Measurements from ENCODE around the gene SERPINE1. TPM values are rescaled to one million over a fixed set of nuclear protein-coding genes. Genes with fewer than 3 reads are reported as not detected.

SERPINE1 gene
- total RNA-seq, 2 donors from 2014 or later = 2.4 to 41.6 TPM

GRCh38 chr7:101165075-101165957 lies 38.4 kb downstream of the SERPINE1 start, which contains the start of gene VGF:
Gene VGF (minus strand): TSS chr7:101165569. CDS start chr7:101164843, 726 bp downstream.
- peak; percentile 89 to 95 for ATAC-seq
- intact Hi-C loops (cut with DNase I) = no loop called here
- DNase-seq = peak; percentile 96

- intact Hi-C loops (cut with DNase I) = no loop called here
- DNase-seq (no peak), ATAC-seq (no peak)
These were observed 39.2 kb downstream of the SERPINE1 start for GRCh38 chr7:101165958-101166647.

DNA sequence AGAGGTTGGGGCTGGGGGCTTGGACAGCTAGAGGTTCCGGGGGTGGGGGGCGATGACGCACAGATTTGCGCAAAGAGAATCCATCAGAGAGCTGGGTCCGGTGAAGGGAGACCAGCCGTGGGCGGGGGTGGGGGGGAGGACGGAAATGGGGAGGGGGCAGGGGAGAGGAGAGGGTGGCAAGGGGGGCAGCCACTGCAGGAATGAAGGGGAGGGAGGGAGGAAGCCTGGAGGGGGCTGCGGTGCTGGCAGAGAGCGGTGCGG lies 39.7 kb downstream of the SERPINE1 start:
- no peak for DNase-seq
- ATAC-seq = no peak
- intact Hi-C loops (cut with DNase I) = no loop called here

GRCh38 chr7:101166909-101167644 lies 40.2 kb downstream of the SERPINE1 start:
- intact Hi-C loops (cut with DNase I) = no loop called here
- ATAC-seq (no peak), DNase-seq (no peak)

GRCh38 chr7:101167645-101168411 lies 40.9 kb downstream of the SERPINE1 start:
- no peak for ATAC-seq
- intact Hi-C loops (cut with DNase I) = no loop called here
- no peak for DNase-seq

- no peak for DNase-seq
- intact Hi-C loops (cut with DNase I) = no loop called here
- no peak for ATAC-seq
These were observed 41.6 kb downstream of the SERPINE1 start for GRCh38 chr7:101168412-101169049.

DNA sequence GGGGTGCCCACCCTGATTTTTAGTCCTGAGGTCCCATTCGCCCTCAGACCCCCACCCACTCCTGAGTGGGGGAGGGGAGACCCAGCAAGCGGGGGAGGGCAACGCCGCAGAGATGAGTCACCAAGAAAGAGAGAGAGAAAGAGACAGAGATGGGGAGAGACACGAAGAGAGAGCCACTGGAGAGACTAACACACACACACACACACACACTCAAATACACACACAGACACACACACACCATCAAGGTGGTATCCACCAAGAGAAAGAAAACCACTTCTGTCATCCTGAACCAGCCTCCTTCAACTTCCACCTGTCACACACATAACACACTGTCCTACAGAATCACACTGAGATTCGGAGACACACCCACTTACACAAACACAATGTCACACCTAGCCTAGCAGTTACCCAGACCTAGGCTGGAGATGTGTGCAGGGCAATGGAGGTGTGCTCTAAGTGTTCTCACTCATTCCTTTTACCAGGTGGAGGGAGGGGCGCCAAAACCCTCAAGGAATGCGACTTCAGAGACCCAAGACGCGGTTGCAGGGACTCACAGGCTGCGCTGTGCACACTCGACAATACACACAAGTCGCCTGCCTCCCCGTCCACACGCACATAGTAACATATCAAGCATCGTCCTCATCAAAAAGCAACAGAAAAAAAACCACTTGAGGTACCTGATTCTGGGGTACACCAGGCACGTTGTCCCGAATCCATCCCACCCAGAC lies 42.4 kb downstream of the SERPINE1 start:
- DNase-seq = no peak
- intact Hi-C loops (cut with DNase I) = no loop called here

DNA sequence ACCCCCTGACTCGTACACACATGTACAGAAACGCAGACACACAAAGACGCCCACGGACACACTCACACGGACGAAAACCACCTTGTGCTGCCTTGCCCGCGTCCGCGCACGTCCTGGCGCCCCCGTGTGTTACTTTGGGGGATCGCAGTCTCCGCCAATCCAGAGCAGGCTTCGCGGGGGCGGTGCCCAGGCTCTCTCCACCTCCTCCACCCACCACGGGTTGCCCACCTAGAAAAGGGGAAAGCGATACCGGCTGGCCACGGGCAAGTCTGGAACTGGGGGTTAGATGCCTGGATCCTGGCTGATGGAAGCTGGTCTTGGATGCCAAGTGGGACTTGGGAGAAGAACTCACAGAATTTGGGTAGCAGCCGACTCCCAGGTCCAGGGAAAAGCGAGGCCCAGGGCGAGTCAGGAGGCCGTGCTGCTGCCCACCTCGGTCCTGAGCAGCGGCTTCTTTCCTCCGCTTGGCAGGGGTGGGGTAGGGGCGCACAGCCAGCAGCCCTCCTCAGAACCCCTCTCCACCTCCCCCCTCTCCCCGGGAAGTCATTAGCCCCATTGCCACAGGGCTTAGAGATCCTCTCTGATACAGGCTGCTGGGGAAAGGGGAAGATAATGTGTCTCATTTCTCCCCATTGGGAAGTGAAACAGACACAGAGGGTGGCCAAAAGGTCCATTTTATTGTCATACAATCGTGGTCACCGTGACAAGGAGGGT lies 43.1 kb downstream of the SERPINE1 start:
- intact Hi-C loops (cut with DNase I) = loop anchor here in 1 of 2 donors (10.0 kb wide), 1 partner anchor 275 kb away; the partner anchor contains the start of gene ACHE

More for the DNA sequence above, 42.4 kb downstream of the SERPINE1 start:
- no peak for ATAC-seq

DNA sequence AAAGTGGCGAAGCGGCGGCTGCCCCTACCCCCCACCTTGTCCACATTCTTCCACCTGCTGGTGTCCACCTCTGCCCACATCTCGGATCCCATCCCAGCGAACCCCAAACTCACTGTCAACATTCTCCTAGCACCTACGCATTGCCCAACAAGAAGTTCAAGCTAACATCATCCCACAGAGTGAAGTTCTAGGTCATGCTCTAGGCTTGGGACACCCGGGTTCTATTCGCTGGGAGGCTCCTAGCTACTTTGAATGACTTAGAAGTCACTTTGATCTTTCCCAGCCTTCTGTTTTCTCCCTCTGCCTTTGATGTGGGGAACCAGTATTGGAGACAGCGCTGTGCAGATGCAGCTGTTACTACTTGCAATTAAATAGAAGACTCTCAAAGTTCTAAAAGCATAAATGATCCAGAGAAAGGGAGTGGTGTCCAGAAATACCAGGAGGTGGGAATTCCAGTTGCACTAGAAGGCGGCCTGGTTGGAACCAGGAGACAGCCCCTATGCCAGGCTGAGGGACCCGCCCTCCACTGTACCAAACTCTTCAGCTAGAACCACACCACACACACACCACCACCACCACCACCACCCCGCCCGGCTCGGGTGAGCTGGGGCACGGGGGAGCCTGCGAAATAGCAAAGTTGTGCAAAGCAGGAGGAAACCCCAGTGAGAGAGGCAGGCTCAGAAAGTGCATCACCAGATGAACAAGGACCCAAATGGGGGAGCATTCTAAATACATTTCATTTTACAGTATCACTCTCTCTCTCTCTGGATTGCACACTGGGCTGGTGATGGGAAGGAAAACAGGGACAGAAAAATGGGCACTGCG lies 43.9 kb downstream of the SERPINE1 start:
- ATAC-seq (no peak), DNase-seq (no peak)
- intact Hi-C loops (cut with DNase I) = loop anchor here in 1 of 2 donors (10.0 kb wide), 1 partner anchor 276 kb away; the partner anchor contains the start of gene ACHE

More for the DNA sequence above, 43.1 kb downstream of the SERPINE1 start:
- DNase-seq = peak; percentile 80
- peak; percentile 38 to 41 for ATAC-seq

DNA sequence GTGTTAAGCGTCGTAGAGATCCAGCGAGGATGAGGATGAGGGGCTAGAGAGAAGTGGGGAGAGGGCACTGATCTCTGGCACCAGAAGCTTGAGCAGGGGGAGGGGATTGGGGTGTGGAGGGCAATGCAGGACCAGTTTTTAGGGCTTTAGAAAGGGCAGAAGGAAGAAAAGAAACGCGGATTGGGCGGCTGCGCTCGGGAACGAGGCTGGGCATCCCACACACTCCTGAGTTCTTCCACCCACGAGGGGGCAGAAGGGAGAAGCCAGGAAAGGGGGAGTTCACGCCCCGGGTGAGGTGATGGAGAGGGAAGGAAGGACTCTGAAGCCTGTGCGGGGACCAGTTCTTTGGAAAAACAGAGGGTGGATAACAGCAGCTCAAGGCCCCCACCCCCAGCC lies 44.5 kb downstream of the SERPINE1 start:
- intact Hi-C loops (cut with DNase I) = loop anchor here in 1 of 2 donors (10.0 kb wide), 1 partner anchor 277 kb away; the partner anchor contains the start of gene ACHE
- no peak for DNase-seq

DNA sequence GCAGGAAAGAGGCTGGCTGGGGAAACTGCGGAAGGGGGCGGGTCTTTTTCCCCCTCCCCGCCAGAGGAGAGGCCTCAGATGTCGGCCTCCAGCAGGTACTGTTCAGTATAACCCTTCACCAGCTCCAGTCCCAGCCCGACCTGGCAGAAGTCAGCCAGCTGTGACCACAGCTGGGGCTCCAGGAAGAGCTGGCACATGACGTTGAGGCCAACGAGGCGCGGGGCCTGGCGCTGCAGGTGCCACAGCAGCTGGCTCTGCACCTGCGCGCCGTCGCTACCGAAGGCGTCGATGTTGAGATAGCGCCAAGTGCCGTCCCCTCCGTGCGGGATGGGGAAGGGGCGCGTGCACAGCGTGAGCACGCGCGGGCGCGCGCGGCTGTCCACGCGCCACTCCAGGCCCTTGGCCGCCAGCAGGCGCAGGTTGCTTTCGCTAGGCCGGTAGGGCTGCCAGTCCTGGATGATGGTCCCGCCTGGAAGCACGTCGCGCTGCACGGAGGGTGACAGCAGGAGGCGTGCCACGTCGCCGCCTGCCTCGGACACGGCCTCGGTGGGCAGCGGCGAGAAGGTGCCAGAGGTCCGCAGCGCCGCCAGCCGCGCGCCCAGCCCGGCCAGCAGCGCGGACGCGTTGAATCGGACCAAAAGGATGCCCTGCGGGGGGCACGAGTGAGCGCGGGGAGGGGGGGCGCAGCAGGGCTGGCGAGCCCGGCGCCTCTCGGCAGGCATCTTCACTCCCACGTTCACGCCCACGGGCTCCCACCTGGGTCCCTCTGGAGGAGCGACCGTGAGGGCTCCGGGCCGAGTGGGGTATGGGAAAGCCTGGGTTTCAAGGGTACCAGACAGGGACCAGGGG lies 45.3 kb downstream of the SERPINE1 start:
- intact Hi-C loops (cut with DNase I) = loop anchor here in 1 of 2 donors (10.0 kb wide), 1 partner anchor 277 kb away; the partner anchor contains the start of gene ACHE
- DNase-seq (no peak), ATAC-seq (no peak)

More for the DNA sequence above, 44.5 kb downstream of the SERPINE1 start:
- no peak for ATAC-seq

DNA sequence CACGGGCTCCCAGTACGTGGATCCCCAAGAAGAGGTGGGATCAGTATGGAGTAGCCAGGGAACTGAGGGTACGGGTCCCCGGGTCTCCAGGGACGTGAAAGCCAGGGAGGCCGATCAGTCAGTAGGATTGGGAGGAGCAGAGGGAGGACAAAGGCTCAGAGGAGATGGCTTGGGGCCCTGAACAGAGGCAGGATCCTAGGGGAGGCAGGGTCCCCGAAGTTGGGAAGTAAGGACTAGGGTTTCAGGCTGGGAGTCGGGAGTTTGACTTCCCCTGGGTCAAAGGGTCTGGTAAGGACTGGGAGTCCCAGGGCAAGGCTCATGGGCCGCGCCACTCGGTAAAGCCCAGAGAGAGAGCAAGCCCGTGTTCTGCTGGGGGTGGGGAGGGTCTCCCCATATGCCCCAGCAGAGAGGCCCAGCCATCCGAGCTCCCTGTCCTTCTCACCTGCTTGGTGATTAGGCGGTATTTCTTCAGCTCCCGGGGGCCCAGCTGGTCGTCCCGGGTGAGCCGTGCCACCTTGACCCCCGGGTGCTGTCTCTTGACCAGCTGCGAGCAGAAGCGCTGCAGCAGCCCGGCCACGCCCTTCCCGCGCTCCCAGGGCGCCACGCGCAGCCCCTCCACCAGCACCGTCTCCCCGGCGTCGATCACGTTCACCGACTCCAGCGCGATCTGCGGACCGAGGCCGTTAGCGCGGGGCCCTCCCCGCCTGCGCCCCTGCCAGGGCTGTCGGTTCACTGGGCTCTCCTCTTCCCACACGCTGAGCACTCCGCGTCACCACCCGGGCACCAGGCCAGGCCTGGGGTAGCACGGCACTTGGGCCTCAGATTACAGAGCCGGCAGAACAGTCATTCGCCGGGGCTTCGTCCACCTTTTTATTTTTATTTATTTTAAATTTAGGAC lies 46.2 kb downstream of the SERPINE1 start:
- peak; percentile 65 to 81 for ATAC-seq
- intact Hi-C loops (cut with DNase I) = loop anchor here in 1 of 2 donors (10.0 kb wide), 1 partner anchor 278 kb away; the partner anchor contains the start of gene ACHE
- peak; percentile 84 for DNase-seq

DNA sequence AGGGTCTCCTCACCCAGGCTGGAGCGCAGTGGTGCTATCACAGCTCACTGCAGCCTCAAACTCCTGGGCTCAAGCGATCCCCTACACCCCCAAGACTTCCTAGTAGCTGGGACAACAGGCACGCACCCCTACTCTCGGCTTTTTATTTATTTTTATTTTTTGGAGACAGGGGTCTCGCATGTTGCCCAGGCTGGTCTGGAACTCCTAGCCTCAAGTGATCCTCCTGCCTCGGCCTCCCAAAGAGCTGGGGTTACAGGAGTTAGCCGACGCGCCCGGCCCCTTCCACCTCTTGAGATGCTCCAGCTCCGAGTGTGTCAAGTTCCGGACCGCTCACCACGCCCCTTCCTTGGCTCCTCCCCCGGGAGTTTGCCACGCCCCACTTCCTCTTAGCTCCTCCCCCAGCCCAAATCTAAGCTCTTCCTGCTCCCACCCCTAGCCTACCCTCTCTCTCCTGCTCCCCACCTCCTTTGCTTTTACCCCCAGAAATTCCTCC lies 46.9 kb downstream of the SERPINE1 start:
- peak in 1 of 2 donors; percentile 54 for ATAC-seq
- DNase-seq = no peak

More for the DNA sequence above, 46.9 kb downstream of the SERPINE1 start:
- intact Hi-C loops (cut with DNase I) = loop anchor here in 1 of 2 donors (10.0 kb wide), 1 partner anchor 279 kb away; the partner anchor contains the start of gene ACHE
